K562 (cell line): ENCODE data around the gene MCTS1. TPM values are rescaled to one million over a fixed set of nuclear protein-coding genes. Genes with fewer than 3 reads are reported as not detected.
A peak's percentile ranks its signal among the peaks of the same experiment; 100 is the strongest.

Experiments
- ATAC-seq: fragments of 200-7000 bp; cut with Tn5 transposase; 3 replicates; pipeline ENCODE4 v1.9.1; 2020; ENCODE audit warnings: moderate library complexity
- BruUV-seq: library from RNA; stranded (reverse); fragments of 400-500 nt; replicated peaks from 2 replicates; lab custom pipeline; 2021; lab: Mats Ljungman, UMichigan
- CTCF ChIA-PET: fragments of 300-600 bp; formaldehyde crosslinking; extraction: SDS; loops from one replicate; lab custom pipeline; 2021; ENCODE audit warnings: low intra/inter-chr PET ratio; lab: Yijun Ruan, JAX
- POLR2A ChIA-PET: fragments of 300-600, 350-650 bp; sonication (Branson Sonifier 250); formaldehyde crosslinking; extraction: SDS; loops from one replicate; lab custom pipeline; 2021; ENCODE audit warnings: antibody characterized with exemption, inconsistent platforms; lab: Yijun Ruan, JAX
- DNase-seq, 4 experiments: peaks; one replicate each; pipeline versions ENCODE4 v3.0.0 to v3.0.0-alpha.2; 2011 to 2018; ENCODE audit warnings: low spot score in 3 of 4, mixed read lengths in 3 of 4; ENCODE audit errors: extremely low read depth in 1 of 4
- FAIRE-seq: peaks from 2 replicates; lab custom pipeline; 2011; peaks lifted over from hg19 to GRCh38; lab: Jason Lieb, UNC
- H2AFZ ChIP-seq: 2 replicates; pipeline ENCODE4 v1.6.0; 2011; ENCODE audit warnings: low read depth, low read length, control low read depth, inconsistent platforms
- H3K27ac ChIP-seq: fragments of 200-600 bp; 3 replicates; pipeline ENCODE4 v1.8.0; 2011; ENCODE audit warnings: low read depth, mild to moderate bottlenecking, control low read depth, inconsistent platforms, low read length, moderate library complexity, mixed read lengths; ENCODE audit errors: extremely low read depth
- H3K27me3 ChIP-seq, 2 experiments: fragments of 300-600 bp in 1 of 2; 2 replicates in 1 of 2; 3 replicates in 1 of 2; pipeline versions ENCODE4 v1.6.0 to v1.8.0; 2011; ENCODE audit warnings: inconsistent platforms in 2 of 2, low read length in 2 of 2, mild to moderate bottlenecking in 1 of 2, mixed read lengths in 1 of 2, moderate library complexity in 1 of 2; ENCODE audit not compliant: control insufficient read depth in 2 of 2, insufficient read depth in 2 of 2
- H3K36me3 ChIP-seq: fragments of 300-600 bp; 3 replicates; pipeline ENCODE4 v1.8.0; 2011; ENCODE audit warnings: mild to moderate bottlenecking, low read length, inconsistent platforms; ENCODE audit not compliant: control insufficient read depth, insufficient read depth
- H3K4me1 ChIP-seq, 2 experiments: fragments of 200-600 bp in 1 of 2; replicated peaks in 1 of 2; 2 replicates in 1 of 2; 3 replicates in 1 of 2; pipeline versions ENCODE4 v1.5.1 to v1.8.0; 2011; ENCODE audit warnings: inconsistent platforms in 2 of 2, low read length in 2 of 2, mild to moderate bottlenecking in 1 of 2, mixed read lengths in 1 of 2, moderate library complexity in 1 of 2; ENCODE audit not compliant: control insufficient read depth in 2 of 2, insufficient read depth in 2 of 2
- H3K4me2 ChIP-seq: 2 replicates; pipeline ENCODE4 v1.6.1; 2011; ENCODE audit warnings: low read length, control low read depth, inconsistent platforms, mixed read lengths; ENCODE audit not compliant: insufficient read depth
- H3K4me3 ChIP-seq: fragments of 200-600 bp; sonication (generic), shearing (Covaris generic); 2 replicates; pipeline ENCODE4 v1.5.1; 2016; ENCODE audit warnings: control low read depth, inconsistent platforms
- H3K79me2 ChIP-seq: fragments of 200-600 bp; 3 replicates; pipeline ENCODE4 v1.8.0; 2011; ENCODE audit warnings: low read length, inconsistent platforms; ENCODE audit not compliant: control insufficient read depth, insufficient read depth
- H3K9ac ChIP-seq, 2 experiments: 2 replicates each; pipeline versions ENCODE4 v1.6.0 to v1.6.1; 2011; ENCODE audit warnings: low read depth in 2 of 2, low read length in 2 of 2, control low read depth in 1 of 2, inconsistent platforms in 1 of 2, mild to moderate bottlenecking in 1 of 2, mixed read lengths in 1 of 2; ENCODE audit not compliant: insufficient read depth in 1 of 2
- H3K9me1 ChIP-seq: one replicate; pipeline ENCODE4 v1.6.0; 2011; ENCODE audit warnings: inconsistent platforms, mild to moderate bottlenecking, low read length, moderate library complexity; ENCODE audit not compliant: control insufficient read depth, insufficient read depth
- H3K9me3 ChIP-seq: replicated peaks from 2 replicates; pipeline ENCODE4 v1.5.1; 2011; ENCODE audit warnings: low read depth, low read length, inconsistent platforms; ENCODE audit not compliant: control insufficient read depth, insufficient read depth
- H4K20me1 ChIP-seq: replicated peaks from 2 replicates; pipeline ENCODE4 v1.6.1; 2011; ENCODE audit warnings: low read length, inconsistent platforms, mixed read lengths; ENCODE audit not compliant: control insufficient read depth, insufficient read depth
- ATF1 ChIP-seq, 2 experiments: fragments of 450-650 bp in 1 of 2; IDR thresholded peaks; 2 replicates each; pipeline ENCODE4 v1.6.1; 2016; ENCODE audit warnings: missing compliant biosample characterization in 1 of 2, missing genetic modification characterization in 1 of 2
- BRD4 ChIP-seq: fragments of 200-600 bp; sonication (generic); IDR thresholded peaks from 2 replicates; pipeline ENCODE4 v1.6.1; 2017; ENCODE audit warnings: inconsistent platforms
- CHD2 ChIP-seq: IDR thresholded peaks from 2 replicates; pipeline ENCODE4 v1.6.1; 2011; ENCODE audit warnings: low read depth, low read length
- DEAF1 ChIP-seq: fragments of 450-650 bp; formaldehyde crosslinking; IDR thresholded peaks from 2 replicates; pipeline ENCODE4 v1.4.0; 2020; ENCODE audit warnings: mild to moderate bottlenecking, moderate library complexity
- EP400 ChIP-seq: fragments of 450-650 bp; IDR thresholded peaks from 2 replicates; pipeline ENCODE4 v1.6.1; 2017; ENCODE audit warnings: antibody characterized with exemption, mild to moderate bottlenecking, moderate library complexity
- ETV5 ChIP-seq: sonication (generic); formaldehyde crosslinking; IDR thresholded peaks from 2 replicates; pipeline ENCODE4 v1.4.0; 2020; ENCODE audit warnings: low read depth, mild to moderate bottlenecking, missing genetic modification reagents
- EZH2 ChIP-seq: IDR thresholded peaks from 2 replicates; pipeline ENCODE4 v1.6.1; 2012; ENCODE audit warnings: low read depth, mild to moderate bottlenecking, inconsistent platforms, low read length, borderline replicate concordance
- HMGN3 ChIP-seq: IDR thresholded peaks from 2 replicates; pipeline ENCODE4 v1.6.1; 2011; ENCODE audit warnings: borderline replicate concordance, low read depth, mild to moderate bottlenecking, mixed read lengths, low read length; ENCODE audit not compliant: insufficient read length; ENCODE audit errors: extremely low read depth
- SMAD4 ChIP-seq: fragments of 250-450 bp; sonication (Bioruptor Pico); conservative IDR thresholded peaks from 2 replicates; pipeline ENCODE4 v1.8.0; 2021; ENCODE audit warnings: inconsistent platforms, mild to moderate bottlenecking, moderate library complexity
- ZNF444 ChIP-seq: fragments of 250-450 bp; sonication (Bioruptor Pico); IDR thresholded peaks from 2 replicates; pipeline ENCODE4 v1.4.0; 2020; ENCODE audit warnings: mild to moderate bottlenecking, moderate library complexity
- ZNF589 ChIP-seq: fragments of 200-800 bp; sonication (Bioruptor generic); IDR thresholded peaks from 2 replicates; pipeline ENCODE4 v1.6.1; 2016; ENCODE audit warnings: low read depth, missing genetic modification characterization, missing compliant biosample characterization
- WGBS: fragments of 100-300 bp; shearing (Covaris generic); methylation state at CpG from one replicate; pipeline ENCODE4 v1.1.6; 2016; ENCODE audit warnings: low coverage, mixed read lengths; ENCODE audit not compliant: insufficient coverage; ENCODE audit errors: missing lambda C conversion rate; 5-methylcytosine and 5-hydroxymethylcytosine counted together
- in situ Hi-C: fragments of 300-500 bp; cut with MboI; formaldehyde crosslinking; loops from 4 replicates; pipeline ENCODE4 v1.15.0; 2018; ENCODE audit warnings: inconsistent platforms, mixed read lengths
- intact Hi-C: fragments of 100-400 bp; cut with micrococcal nuclease; formaldehyde crosslinking; loops from 2 replicates; pipeline ENCODE4 v1.14.2; 2022
- polyA plus RNA-seq, 8 experiments: library from polyadenylated mRNA; depleted of rRNA in 4 of 8; stranded (reverse) in 5 of 8; unstranded in 3 of 8; fragments of >200 nt; fragmentation: Nextera tagmentation in 2 of 8; fragmentation: Illumina TruSeq in 1 of 8; extraction: Ambion mirVana in 2 of 8; extraction: Trizol in 1 of 8; gene quantifications; 2 replicates each; pipeline versions ENCODE4 v1.2.1 to v1.2.3, GENCODE V29; 2011 to 2014; ENCODE audit warnings: inconsistent platforms in 1 of 8, missing spikeins in 1 of 8
- total RNA-seq, 7 experiments: library from RNA; depleted of rRNA in 6 of 7; stranded (reverse); fragments of >200 nt in 6 of 7; fragmentation: Illumina TruSeq in 2 of 7; extraction: Trizol in 2 of 7; gene quantifications; 2 replicates each; pipeline versions ENCODE4 v1.2.1 to v1.2.3, GENCODE V29; 2011 to 2021; ENCODE audit warnings: low replicate concordance in 1 of 7
- TF ChIP-seq, protein P1 (sequence below): sonication (generic); formaldehyde crosslinking; IDR thresholded peaks from 2 replicates; pipeline ENCODE4 v1.8.0; 2023; ENCODE audit warnings: mild to moderate bottlenecking, missing genetic modification reagents

MCTS1 gene
- total and polyA plus RNA-seq, 9 of the 15 experiments (the other 6 are each of a cell fraction or from before 2014, with no cell fraction given), result 65.3 to 300 (median 152) TPM

DNA sequence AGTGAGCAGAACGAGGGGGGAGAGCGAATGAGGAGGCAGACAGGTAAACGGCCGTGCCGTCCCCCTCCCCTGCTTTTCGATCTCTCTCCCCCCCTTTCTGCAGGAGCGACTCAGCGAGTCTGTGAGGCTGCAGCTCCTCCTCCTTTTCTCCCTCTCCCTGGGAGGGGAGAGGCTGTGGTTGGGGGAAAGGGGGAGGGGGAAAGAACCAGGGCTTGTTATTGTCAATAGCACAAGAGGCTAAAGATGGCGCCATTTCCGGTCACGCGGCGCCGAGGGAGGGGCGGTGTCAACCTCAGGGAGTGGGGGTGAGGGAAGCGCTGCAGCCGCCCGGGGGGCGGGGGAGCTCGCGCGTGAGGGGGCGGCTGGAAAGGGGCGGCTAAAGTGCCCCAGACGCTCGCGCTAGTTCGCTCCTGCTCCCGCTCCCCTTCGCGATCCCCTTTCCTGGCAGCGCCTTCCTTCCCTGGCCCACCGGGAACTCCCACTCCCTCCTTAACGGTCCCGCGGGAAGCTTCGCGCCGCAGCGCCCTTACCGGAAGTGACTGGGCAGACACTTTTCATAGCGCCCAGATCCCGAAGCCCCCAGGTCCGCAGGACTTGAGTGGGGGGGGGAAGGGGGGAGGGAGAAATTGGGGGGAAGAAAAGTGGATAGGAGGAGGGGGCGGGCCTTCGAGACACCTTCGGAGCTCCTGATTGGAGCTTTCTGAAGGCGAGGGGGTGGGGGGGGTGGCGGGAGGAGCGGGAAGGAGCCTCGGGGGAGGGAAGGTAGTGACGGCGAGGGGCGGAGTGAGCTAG, 42.9 kb upstream of the MCTS1 start, which contains the start of gene CUL4B:
Gene CUL4B, minus strand, starts transcription at position 121 of the 792 bp plus-strand sequence. CDS start 324 bp downstream, outside the sequence.
- peak within 1 kb of the TSS; percentile 99 for H3K27ac ChIP-seq
- intact Hi-C loops (loop anchor here (1.0 kb wide), 1 partner anchor 42 kb away; no protein-coding TSS in a partner anchor), in situ Hi-C loops (no loop called here)
- FAIRE-seq (peak; percentile 93), DNase-seq (peak; percentile 90 to 97 (median 92)), ATAC-seq (peak; percentile 85)
- peaks cover 11 to 27% of the 10 kb centered on the region in 2 experiments for H3K4me1 ChIP-seq
- H3K4me3 ChIP-seq, result peak within 1 kb of the TSS; percentile 80
- peaks cover 49% of the 10 kb centered on the region for H3K79me2 ChIP-seq
- no peaks in the 10 kb centered on the region for H3K9me3 ChIP-seq
- ChIA-PET CTCF (interaction anchor here (0.6 kb wide), 1 partner anchor 91 kb away, joined by 4 read pairs; no protein-coding TSS in a partner anchor), POLR2A (interaction anchor here (0.6 to 3.0 kb wide), 14 partner anchors 9 to 941 kb away, joined by 3 to 15 read pairs (median 3); partner anchors contain the start of gene MCTS1)
- no TSS peak for BruUV-seq
- WGBS, result 0% methylated on average over 7 of the region's 54 CpGs
- H4K20me1 ChIP-seq, result no peaks in the 10 kb centered on the region
- H3K27me3 ChIP-seq, result no peaks in the 10 kb centered on the region
- peak within 1 kb of the TSS; percentile 99 for H3K4me2 ChIP-seq
- H3K36me3 ChIP-seq, result peaks cover 18% of the 10 kb centered on the region; the same call in 2 of the 3 replicates
- peak within 1 kb of the TSS; percentile 97 to 99 for H3K9ac ChIP-seq
- peak within 1 kb of the TSS; percentile 89 for H2AFZ ChIP-seq
- no peaks in the 10 kb centered on the region for H3K9me1 ChIP-seq
- TF ChIP-seq DEAF1 (no peak), ETV5 (peak; percentile 58), ZNF589 (CRISPR knock-in tag) (0 out of 2 replicates have a peak, but pooled peaks have one; percentile 40), HMGN3 (peak; percentile 42), CHD2 (peak; percentile 70; the same call in 1 of the 2 replicates), EP400 (peak; percentile 87), SMAD4 (0 out of 2 replicates have a peak, but pooled peaks have one; percentile 41), ZNF444 (CRISPR knock-in tag) (0 out of 2 replicates have a peak, but pooled peaks have one; percentile 0), BRD4 (peak; percentile 30; the same call in 1 of the 2 replicates), EZH2 (no peak), ATF1 (CRISPR knock-in tag; IDR thresholded peaks at IDR 0.05) (no peak), ATF1 (tag; IDR thresholded peaks at IDR 0.05) (peak; percentile 33; the same call in 1 of the 2 replicates)
- TF ChIP-seq, protein P1, sequence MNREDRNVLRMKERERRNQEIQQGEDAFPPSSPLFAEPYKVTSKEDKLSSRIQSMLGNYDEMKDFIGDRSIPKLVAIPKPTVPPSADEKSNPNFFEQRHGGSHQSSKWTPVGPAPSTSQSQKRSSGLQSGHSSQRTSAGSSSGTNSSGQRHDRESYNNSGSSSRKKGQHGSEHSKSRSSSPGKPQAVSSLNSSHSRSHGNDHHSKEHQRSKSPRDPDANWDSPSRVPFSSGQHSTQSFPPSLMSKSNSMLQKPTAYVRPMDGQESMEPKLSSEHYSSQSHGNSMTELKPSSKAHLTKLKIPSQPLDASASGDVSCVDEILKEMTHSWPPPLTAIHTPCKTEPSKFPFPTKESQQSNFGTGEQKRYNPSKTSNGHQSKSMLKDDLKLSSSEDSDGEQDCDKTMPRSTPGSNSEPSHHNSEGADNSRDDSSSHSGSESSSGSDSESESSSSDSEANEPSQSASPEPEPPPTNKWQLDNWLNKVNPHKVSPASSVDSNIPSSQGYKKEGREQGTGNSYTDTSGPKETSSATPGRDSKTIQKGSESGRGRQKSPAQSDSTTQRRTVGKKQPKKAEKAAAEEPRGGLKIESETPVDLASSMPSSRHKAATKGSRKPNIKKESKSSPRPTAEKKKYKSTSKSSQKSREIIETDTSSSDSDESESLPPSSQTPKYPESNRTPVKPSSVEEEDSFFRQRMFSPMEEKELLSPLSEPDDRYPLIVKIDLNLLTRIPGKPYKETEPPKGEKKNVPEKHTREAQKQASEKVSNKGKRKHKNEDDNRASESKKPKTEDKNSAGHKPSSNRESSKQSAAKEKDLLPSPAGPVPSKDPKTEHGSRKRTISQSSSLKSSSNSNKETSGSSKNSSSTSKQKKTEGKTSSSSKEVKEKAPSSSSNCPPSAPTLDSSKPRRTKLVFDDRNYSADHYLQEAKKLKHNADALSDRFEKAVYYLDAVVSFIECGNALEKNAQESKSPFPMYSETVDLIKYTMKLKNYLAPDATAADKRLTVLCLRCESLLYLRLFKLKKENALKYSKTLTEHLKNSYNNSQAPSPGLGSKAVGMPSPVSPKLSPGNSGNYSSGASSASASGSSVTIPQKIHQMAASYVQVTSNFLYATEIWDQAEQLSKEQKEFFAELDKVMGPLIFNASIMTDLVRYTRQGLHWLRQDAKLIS (CRISPR knock-in tag), result peak; percentile 55
